ENCODE measurements around the gene SMU1.
A peak's percentile ranks its signal among the peaks of the same experiment; 100 is the strongest.

Gene SMU1

DNA sequence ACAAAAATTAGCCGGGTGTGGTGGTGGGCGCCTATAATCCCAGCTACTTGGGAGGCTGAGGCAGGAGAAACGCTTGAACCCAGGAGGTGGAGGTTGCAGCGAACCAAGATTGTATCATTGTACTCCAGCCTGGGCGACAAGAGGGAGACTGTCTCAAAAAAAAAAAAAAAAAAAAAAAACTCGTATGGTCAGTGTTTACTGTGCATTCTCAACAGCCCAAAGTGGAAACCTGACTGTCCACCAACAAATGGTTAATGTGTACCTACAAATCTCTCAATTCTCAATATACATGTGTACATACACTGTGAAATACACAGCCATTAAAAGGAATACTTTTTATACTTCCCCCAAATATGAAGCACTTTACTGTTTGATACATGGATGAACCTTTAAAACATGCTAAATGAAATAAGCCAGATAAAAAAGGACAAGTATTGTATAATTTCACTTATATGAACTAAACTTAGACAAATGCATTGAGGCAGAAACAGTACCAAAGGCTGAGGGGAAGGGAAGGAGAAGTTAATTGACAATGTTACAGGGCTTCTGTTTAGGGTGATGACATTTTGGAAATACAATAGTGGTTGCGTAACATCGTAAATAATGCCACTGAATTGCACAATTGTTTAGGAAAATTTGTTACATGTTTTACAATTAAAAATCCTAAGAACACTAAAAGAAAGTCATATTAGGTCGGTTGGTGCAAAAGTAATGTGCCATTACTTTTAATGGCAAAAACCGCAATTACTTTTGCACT lies 34.9 kb downstream of the SMU1 start:
- Mint-ChIP-seq H3K9me3 (no peaks in the 10 kb centered on the region), H3K4me3 (no peak overlapping the region), H3K27me3 (ENCODE audit: low read depth, poor library complexity) (peaks cover 3% of the 10 kb centered on the region), H3K36me3 (ENCODE audit: low read depth) (peaks cover 29% of the 10 kb centered on the region), H3K4me1 (peaks cover 19% of the 10 kb centered on the region), H3K27ac (peak overlapping the region; percentile 54)
- no peak for DNase-seq
- TF ChIP-seq, protein P1, sequence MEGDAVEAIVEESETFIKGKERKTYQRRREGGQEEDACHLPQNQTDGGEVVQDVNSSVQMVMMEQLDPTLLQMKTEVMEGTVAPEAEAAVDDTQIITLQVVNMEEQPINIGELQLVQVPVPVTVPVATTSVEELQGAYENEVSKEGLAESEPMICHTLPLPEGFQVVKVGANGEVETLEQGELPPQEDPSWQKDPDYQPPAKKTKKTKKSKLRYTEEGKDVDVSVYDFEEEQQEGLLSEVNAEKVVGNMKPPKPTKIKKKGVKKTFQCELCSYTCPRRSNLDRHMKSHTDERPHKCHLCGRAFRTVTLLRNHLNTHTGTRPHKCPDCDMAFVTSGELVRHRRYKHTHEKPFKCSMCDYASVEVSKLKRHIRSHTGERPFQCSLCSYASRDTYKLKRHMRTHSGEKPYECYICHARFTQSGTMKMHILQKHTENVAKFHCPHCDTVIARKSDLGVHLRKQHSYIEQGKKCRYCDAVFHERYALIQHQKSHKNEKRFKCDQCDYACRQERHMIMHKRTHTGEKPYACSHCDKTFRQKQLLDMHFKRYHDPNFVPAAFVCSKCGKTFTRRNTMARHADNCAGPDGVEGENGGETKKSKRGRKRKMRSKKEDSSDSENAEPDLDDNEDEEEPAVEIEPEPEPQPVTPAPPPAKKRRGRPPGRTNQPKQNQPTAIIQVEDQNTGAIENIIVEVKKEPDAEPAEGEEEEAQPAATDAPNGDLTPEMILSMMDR (IDR thresholded peaks at IDR 0.05) = no peak

DNA sequence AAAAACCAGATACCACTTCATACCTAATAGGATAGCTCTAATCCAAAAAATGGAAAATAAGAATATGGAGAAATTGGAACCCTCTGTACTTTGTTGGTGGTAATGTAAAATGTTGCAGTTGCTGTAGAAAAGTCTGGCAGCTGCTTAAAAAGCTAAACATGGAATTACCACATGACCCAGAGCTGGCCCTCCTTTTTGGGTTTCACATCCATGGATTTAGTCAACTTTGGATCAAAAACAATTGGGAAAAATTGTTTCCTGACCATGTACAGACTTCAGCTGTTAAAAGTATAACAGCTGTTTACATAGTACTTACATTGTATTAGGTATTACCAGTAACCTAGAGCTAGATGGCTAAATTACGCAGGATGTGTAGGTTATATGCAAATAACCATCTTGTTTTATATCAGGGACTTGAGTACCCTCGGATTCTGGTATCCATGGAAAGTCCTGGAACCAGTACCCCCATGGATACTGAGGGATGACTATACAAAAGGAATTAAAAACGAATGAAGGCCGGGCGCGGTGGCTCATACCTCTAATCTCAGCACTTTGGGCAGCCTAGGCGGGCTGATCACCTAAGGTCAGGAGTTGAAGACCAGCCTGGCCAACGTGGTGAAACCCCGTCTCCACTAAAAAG lies 35.6 kb downstream of the SMU1 start:
- TF ChIP-seq, protein P1 (IDR thresholded peaks at IDR 0.05) = no peak
- no peak for DNase-seq
- peaks cover 19% of the 10 kb centered on the region for H3K4me1 Mint-ChIP-seq
- H3K27ac Mint-ChIP-seq = peak overlapping the region; percentile 54
- peaks cover 3% of the 10 kb centered on the region for H3K27me3 Mint-ChIP-seq (ENCODE audit: low read depth, poor library complexity)
- H3K9me3 Mint-ChIP-seq = no peaks in the 10 kb centered on the region
- peaks cover 31% of the 10 kb centered on the region for H3K36me3 Mint-ChIP-seq (ENCODE audit: low read depth)
- no peak overlapping the region for H3K4me3 Mint-ChIP-seq

DNA sequence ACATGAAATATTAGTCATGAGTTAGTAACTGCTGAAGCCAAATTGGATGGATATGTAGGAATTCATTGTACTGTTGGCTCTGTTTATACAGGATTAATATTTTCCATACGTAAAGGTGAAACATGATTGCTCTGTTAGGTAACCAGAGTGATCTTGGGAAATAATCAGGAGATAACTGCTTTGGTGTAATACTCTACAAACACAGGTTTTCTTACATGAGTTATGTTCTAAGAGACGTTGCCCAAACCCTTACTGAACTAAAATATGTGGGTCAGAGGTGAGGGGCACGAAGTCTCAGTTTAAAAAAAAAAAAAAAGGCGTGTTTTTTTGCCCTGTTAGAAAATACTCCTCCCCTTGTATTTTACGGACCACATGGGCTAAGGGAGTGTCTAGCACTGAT lies 43.6 kb downstream of the SMU1 start:
- no peak overlapping the region for H3K4me3 Mint-ChIP-seq
- peaks cover 88% of the 10 kb centered on the region for H3K36me3 Mint-ChIP-seq (ENCODE audit: low read depth)
- H3K4me1 Mint-ChIP-seq = peaks cover 19% of the 10 kb centered on the region
- no peak overlapping the region for H3K27ac Mint-ChIP-seq
- no peaks in the 10 kb centered on the region for H3K9me3 Mint-ChIP-seq
- no peaks in the 10 kb centered on the region for H3K27me3 Mint-ChIP-seq (ENCODE audit: low read depth, poor library complexity)
- TF ChIP-seq, protein P1 (IDR thresholded peaks at IDR 0.05) = no peak
- DNase-seq = no peak

DNA sequence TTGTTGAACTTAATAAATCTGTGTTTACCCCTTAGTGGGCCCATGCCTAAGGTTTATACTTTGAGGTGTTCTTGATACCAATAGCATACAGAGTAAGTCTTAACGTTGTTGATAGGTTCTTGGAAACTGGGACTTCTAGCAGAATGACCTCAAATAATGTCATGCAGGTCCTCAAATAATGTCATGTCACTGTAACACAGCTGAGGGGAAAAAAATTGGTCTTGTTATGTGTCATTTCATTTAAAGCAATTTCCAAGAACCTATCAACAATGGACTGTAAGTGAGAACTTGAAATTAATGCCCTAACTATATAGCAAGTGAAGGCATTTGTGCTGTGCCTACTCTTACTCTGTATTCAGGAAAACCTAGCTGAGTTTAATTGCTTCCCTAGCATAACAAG lies 44.2 kb downstream of the SMU1 start:
- peaks cover 22% of the 10 kb centered on the region for H3K4me1 Mint-ChIP-seq
- TF ChIP-seq, protein P1 (IDR thresholded peaks at IDR 0.05) = no peak
- no peak overlapping the region for H3K27ac Mint-ChIP-seq
- H3K9me3 Mint-ChIP-seq = no peaks in the 10 kb centered on the region
- peaks cover 85% of the 10 kb centered on the region for H3K36me3 Mint-ChIP-seq (ENCODE audit: low read depth)
- DNase-seq = no peak
- H3K4me3 Mint-ChIP-seq = no peak overlapping the region
- H3K27me3 Mint-ChIP-seq (ENCODE audit: low read depth, poor library complexity) = no peaks in the 10 kb centered on the region

DNA sequence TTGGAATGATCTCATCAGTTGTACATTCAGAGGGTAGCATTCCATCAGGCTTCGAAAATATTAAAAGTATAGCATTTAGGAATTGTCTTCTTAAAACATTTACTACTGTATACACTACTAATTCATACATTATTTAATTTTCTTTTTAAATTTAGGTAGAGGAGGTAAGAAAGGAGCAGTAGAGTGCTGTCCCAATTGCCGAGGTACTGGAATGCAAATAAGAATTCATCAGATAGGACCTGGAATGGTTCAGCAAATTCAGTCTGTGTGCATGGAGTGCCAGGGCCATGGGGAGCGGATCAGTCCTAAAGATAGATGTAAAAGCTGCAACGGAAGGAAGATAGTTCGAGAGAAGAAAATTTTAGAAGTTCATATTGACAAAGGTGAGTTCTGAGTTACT lies 46.2 kb downstream of the SMU1 start:
- Mint-ChIP-seq H3K4me1 (peaks cover 38% of the 10 kb centered on the region), H3K9me3 (no peaks in the 10 kb centered on the region), H3K27ac (no peak overlapping the region), H3K4me3 (no peak overlapping the region), H3K27me3 (ENCODE audit: low read depth, poor library complexity) (peaks cover 5% of the 10 kb centered on the region), H3K36me3 (ENCODE audit: low read depth) (peaks cover 82% of the 10 kb centered on the region)
- DNase-seq = no peak
- TF ChIP-seq, protein P1 (IDR thresholded peaks at IDR 0.05) = no peak

All from nephron progenitor cell (in vitro differentiated cells).